B cell (primary cell): Measurements from ENCODE around the gene ELL. TPM values are rescaled to one million over a fixed set of nuclear protein-coding genes. Genes with fewer than 3 reads are reported as not detected.

ENCODE experiments used
- ATAC-seq: fragments of 200-7000 bp; cut with Tn5 transposase; one replicate; pipeline ENCODE4 v1.10.0; 2021; ENCODE audit warnings: low read depth, mild to moderate bottlenecking, moderate number of reproducible peaks, moderate library complexity
- CTCF ChIA-PET: fragments of 350-600 bp; sonication (Branson Sonifier 250); formaldehyde crosslinking; loops from one replicate; lab custom pipeline; 2021; ENCODE audit warnings: antibody characterized with exemption, inconsistent platforms; lab: Charles Lee
- POLR2A ChIA-PET: fragments of 350-600 bp; sonication (Branson Sonifier 250); formaldehyde crosslinking; loops from one replicate; lab custom pipeline; 2021; ENCODE audit warnings: antibody characterized with exemption; lab: Charles Lee
- DNase-seq: peaks from one replicate; pipeline ENCODE4 v3.0.0; 2013
- H2AFZ ChIP-seq: 2 replicates; pipeline ENCODE4 v1.6.1; 2012; ENCODE audit warnings: mild to moderate bottlenecking, low read depth, low read length; ENCODE audit not compliant: insufficient read depth, poor library complexity, severe bottlenecking
- H3K27ac ChIP-seq, 2 donors: 1 replicate in 1 of 2; 2 replicates in 1 of 2; pipeline ENCODE4 v1.5.1; 2012 to 2013; ENCODE audit warnings: low read length in 2 of 2, mild to moderate bottlenecking in 2 of 2, moderate library complexity in 1 of 2
- H3K27me3 ChIP-seq, 4 experiments: fragments of 200-600 bp in 1 of 4; sonication (generic) in 1 of 4; replicated peaks in 1 of 4; 1 replicate in 2 of 4; 2 replicates in 2 of 4; pipeline versions ENCODE4 v1.6.1 to v1.7.0; 2013 to 2016; ENCODE audit warnings: low read length in 3 of 4, mild to moderate bottlenecking in 2 of 4, mixed read lengths in 1 of 4, moderate library complexity in 1 of 4; ENCODE audit not compliant: insufficient read depth in 4 of 4, control insufficient read depth in 3 of 4; ENCODE audit errors: control extremely low read depth in 1 of 4
- H3K36me3 ChIP-seq, 2 experiments: replicated peaks in 1 of 2; 1 replicate in 1 of 2; 2 replicates in 1 of 2; pipeline versions ENCODE4 v1.6.1 to v1.7.1; 2013; ENCODE audit warnings: low read length in 1 of 2; ENCODE audit not compliant: insufficient read depth in 2 of 2, control insufficient read depth in 1 of 2; ENCODE audit errors: control extremely low read depth in 1 of 2, extremely low read depth in 1 of 2
- H3K4me1 ChIP-seq, 2 donors: fragments of 200-600 bp in 1 of 2; sonication (generic) in 1 of 2; 1 replicate in 1 of 2; 2 replicates in 1 of 2; pipeline versions ENCODE4 v1.5.1 to v1.6.1; 2013 to 2017; ENCODE audit warnings: low read length in 2 of 2; ENCODE audit not compliant: control insufficient read depth in 2 of 2, insufficient read depth in 2 of 2
- H3K4me2 ChIP-seq: replicated peaks from 2 replicates; pipeline ENCODE3; 2012; ENCODE audit warnings: mild to moderate bottlenecking, low read depth, low read length; ENCODE audit not compliant: poor library complexity, severe bottlenecking
- H3K4me3 ChIP-seq, 5 experiments: fragments of 200-600 bp in 1 of 5; sonication (generic) in 1 of 5; 1 replicate in 3 of 5; 2 replicates in 2 of 5; pipeline versions ENCODE4 v1.5.1 to v1.7.0; 2011 to 2016; ENCODE audit warnings: low read length in 4 of 5, mild to moderate bottlenecking in 4 of 5, low read depth in 2 of 5, control low read depth in 1 of 5, moderate library complexity in 1 of 5; ENCODE audit not compliant: insufficient read depth in 1 of 5; ENCODE audit errors: control extremely low read depth in 1 of 5, extremely low read depth in 1 of 5
- H3K79me2 ChIP-seq: fragments of 200-600 bp; sonication (generic); one replicate; pipeline ENCODE4 v1.6.0; 2016; ENCODE audit warnings: low read length; ENCODE audit not compliant: control insufficient read depth, insufficient read depth
- H3K9ac ChIP-seq: fragments of 200-600 bp; sonication (generic); 2 replicates; pipeline ENCODE4 v1.6.1; 2017; ENCODE audit warnings: mild to moderate bottlenecking, low read length, moderate library complexity
- H3K9me3 ChIP-seq, 3 donors: one replicate each; pipeline versions ENCODE4 v1.6.1 to v1.7.1; 2013; ENCODE audit warnings: low read length in 2 of 3; ENCODE audit not compliant: control insufficient read depth in 2 of 3, insufficient read depth in 1 of 3; ENCODE audit errors: control extremely low read depth in 1 of 3
- H4K20me1 ChIP-seq: 2 replicates; pipeline ENCODE4 v1.6.0; 2012; ENCODE audit warnings: mild to moderate bottlenecking, low read length; ENCODE audit not compliant: insufficient read depth, control insufficient read depth, poor library complexity, severe bottlenecking
- H3K27ac Mint-ChIP-seq: one replicate; pipeline ENCODE4 v1.8.0; 2021; ENCODE audit warnings: mixed read lengths
- H3K27me3 Mint-ChIP-seq: one replicate; pipeline ENCODE4 v1.8.0; 2021; ENCODE audit warnings: mixed read lengths
- H3K4me1 Mint-ChIP-seq: one replicate; pipeline ENCODE4 v1.8.0; 2021; ENCODE audit warnings: mixed read lengths
- H3K4me3 Mint-ChIP-seq: one replicate; pipeline ENCODE4 v1.8.0; 2021; ENCODE audit warnings: mixed read lengths
- H3K9me3 Mint-ChIP-seq: one replicate; pipeline ENCODE4 v1.8.0; 2022; ENCODE audit warnings: mixed read lengths; ENCODE audit not compliant: insufficient read depth
- EZH2 ChIP-seq: IDR thresholded peaks from 2 replicates; pipeline ENCODE4 v1.6.1; 2012; ENCODE audit warnings: borderline replicate concordance, low read depth, mild to moderate bottlenecking, moderate library complexity, low read length; ENCODE audit not compliant: insufficient read depth, poor library complexity, severe bottlenecking
- WGBS: methylation state at CpG from one replicate; pipeline ENCODE4 v1.1.5; 2013; ENCODE audit warnings: missing lambda C conversion rate; ENCODE audit not compliant: insufficient coverage; 5-methylcytosine and 5-hydroxymethylcytosine counted together
- intact Hi-C: fragments of 100-400 bp; cut with micrococcal nuclease; formaldehyde crosslinking; loops from one replicate; pipeline ENCODE4 v1.10.0; 2022
- polyA plus RNA-seq: library from polyadenylated mRNA; depleted of rRNA; stranded (reverse); fragments of >200 nt; gene quantifications from 2 replicates; pipeline ENCODE4 v1.2.3, GENCODE V29; 2012
- total RNA-seq, 2 donors: library from RNA; stranded (reverse); fragments of 120-200 nt in 1 of 2; gene quantifications; 1 replicate in 1 of 2; 2 replicates in 1 of 2; pipeline versions ENCODE4 v1.2.3 to v1.2.4, GENCODE V29; 2013 to 2022
- TF ChIP-seq, protein P1 (sequence below): fragments of 200-600 bp; IDR thresholded peaks from one replicate; pipeline ENCODE4 v1.8.0; 2022; ENCODE audit warnings: antibody characterized with exemption, mild to moderate bottlenecking

ELL gene
- total and polyA plus RNA-seq, 2 donors (not counting 1 experiment from before 2014, with no cell fraction given), result 21.2 to 31.4 TPM

DNA sequence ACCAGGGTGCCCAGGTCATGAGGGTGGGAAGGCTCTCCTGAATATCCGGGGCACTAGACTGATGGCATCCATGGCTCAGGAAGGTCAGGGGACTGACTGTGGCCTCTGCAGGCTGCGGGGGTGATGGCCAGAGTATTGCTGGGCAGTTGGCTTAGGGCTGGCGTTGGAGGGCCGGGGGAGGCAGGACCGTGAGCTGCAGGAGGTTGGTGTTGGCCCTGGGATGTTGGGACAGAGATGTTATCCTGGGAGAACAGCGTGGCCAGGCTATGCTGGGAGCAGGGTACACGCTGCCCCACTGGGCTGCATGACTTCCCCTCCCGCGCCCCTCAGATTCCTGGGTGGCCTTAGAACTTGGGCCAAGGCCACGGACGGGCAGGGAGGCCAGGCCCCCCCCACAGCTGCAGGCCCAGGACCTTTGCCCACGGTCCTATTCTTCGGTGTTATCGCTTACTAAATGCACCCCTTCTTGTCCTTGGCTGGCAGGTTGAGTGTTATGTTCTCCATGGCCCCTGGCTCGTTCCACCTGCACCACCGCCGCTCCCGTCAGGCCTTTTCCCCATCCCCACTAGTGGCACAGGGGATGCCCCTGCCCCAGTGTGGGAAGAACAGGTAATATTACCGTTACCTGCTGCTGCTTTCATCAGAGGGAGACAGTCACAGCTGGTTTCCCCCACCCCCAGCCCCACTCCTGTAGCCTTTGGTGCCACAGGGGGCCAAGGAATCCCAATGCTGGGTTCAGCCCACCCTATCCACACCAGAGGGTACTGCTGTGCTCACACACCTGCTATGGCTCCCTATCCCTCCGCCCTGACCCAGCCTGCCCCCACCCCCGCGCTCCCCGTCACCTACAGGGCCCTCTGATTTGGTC, 80.7 kb downstream of the ELL start:
- ATAC-seq (no peak), DNase-seq (no peak)
- no peaks in the 10 kb centered on the region for H3K9me3 Mint-ChIP-seq
- peaks cover 10 to 28% of the 10 kb centered on the region in 2 donors for H3K4me1 ChIP-seq
- 96% methylated on average over 22 of the region's 23 CpGs for WGBS
- H3K36me3 ChIP-seq, result peaks cover 0 to 27% of the 10 kb centered on the region in 2 experiments
- CTCF ChIA-PET, result interaction anchor here (0.6 to 3.3 kb wide), 4 partner anchors 10 to 580 kb away, joined by 3 to 11 read pairs (median 6); no protein-coding TSS in a partner anchor
- no peaks in the 10 kb centered on the region for H3K79me2 ChIP-seq
- H3K27ac ChIP-seq, result no peak overlapping the region
- no peak overlapping the region for H3K9ac ChIP-seq
- H4K20me1 ChIP-seq, result peaks cover 21% of the 10 kb centered on the region
- POLR2A ChIA-PET, result no interaction called here
- no peak for TF ChIP-seq EZH2
- TF ChIP-seq, protein P1, sequence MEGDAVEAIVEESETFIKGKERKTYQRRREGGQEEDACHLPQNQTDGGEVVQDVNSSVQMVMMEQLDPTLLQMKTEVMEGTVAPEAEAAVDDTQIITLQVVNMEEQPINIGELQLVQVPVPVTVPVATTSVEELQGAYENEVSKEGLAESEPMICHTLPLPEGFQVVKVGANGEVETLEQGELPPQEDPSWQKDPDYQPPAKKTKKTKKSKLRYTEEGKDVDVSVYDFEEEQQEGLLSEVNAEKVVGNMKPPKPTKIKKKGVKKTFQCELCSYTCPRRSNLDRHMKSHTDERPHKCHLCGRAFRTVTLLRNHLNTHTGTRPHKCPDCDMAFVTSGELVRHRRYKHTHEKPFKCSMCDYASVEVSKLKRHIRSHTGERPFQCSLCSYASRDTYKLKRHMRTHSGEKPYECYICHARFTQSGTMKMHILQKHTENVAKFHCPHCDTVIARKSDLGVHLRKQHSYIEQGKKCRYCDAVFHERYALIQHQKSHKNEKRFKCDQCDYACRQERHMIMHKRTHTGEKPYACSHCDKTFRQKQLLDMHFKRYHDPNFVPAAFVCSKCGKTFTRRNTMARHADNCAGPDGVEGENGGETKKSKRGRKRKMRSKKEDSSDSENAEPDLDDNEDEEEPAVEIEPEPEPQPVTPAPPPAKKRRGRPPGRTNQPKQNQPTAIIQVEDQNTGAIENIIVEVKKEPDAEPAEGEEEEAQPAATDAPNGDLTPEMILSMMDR, result no peak
- H3K27me3 Mint-ChIP-seq, result no peaks in the 10 kb centered on the region
- intact Hi-C loops, result no loop called here
- no peak overlapping the region for H3K4me3 Mint-ChIP-seq
- no peak overlapping the region for H3K4me3 ChIP-seq
- peaks cover 23% of the 10 kb centered on the region for H3K4me1 Mint-ChIP-seq
- H3K27me3 ChIP-seq, result no peaks in the 10 kb centered on the region
- H3K9me3 ChIP-seq, result no peaks in the 10 kb centered on the region
- no peak overlapping the region for H3K27ac Mint-ChIP-seq
- no peak overlapping the region for H2AFZ ChIP-seq
- no peak overlapping the region for H3K4me2 ChIP-seq

DNA sequence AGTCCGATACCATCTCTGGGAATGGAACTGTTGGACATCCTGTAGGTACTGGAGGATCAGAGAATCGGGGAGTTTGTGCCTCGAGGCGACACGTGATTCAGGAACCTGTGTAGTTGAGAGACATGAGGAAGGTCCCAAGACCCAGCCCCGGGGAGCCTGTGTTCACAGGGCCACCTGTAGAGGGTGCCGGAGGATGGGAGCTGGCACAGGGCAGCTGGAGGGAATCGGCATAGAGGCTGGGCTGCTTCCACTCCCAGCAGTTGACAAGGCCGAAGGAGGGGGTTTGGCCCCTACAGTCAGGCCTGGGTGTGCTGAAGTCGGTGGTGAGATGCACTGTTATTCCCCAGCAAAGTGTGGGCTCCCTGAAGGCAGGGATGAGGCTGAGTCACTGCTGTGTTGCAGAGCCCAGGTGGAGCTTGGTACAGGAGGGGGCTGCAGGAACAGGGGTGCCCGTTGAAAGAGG, 81.4 kb downstream of the ELL start:
- Histone ChIP-seq H3K79me2 (no peaks in the 10 kb centered on the region), H3K9ac (no peak overlapping the region), H2AFZ (no peak overlapping the region), H3K9me3 (no peaks in the 10 kb centered on the region), H3K4me2 (no peak overlapping the region), H3K36me3 (peaks cover 0 to 20% of the 10 kb centered on the region in 2 experiments), H4K20me1 (peaks cover 21% of the 10 kb centered on the region), H3K27ac (no peak overlapping the region), H3K4me3 (no peak overlapping the region), H3K27me3 (no peaks in the 10 kb centered on the region), H3K4me1 (peaks cover 14 to 33% of the 10 kb centered on the region in 2 donors)
- ChIA-PET POLR2A (no interaction called here), CTCF (interaction anchor here (0.6 to 3.3 kb wide), 5 partner anchors 10 to 407 kb away, joined by 3 to 11 read pairs (median 4); partner anchors contain the start of gene SSBP4)
- intact Hi-C loops, result no loop called here
- H3K27me3 Mint-ChIP-seq, result no peaks in the 10 kb centered on the region
- peak overlapping the region; percentile 24 for H3K27ac Mint-ChIP-seq
- TF ChIP-seq, protein P1, result peak; percentile 18
- no peak for TF ChIP-seq EZH2
- H3K9me3 Mint-ChIP-seq, result no peaks in the 10 kb centered on the region
- WGBS, result 50% methylated on average over 11 of the region's 11 CpGs
- ATAC-seq, result no peak
- no peak overlapping the region for H3K4me3 Mint-ChIP-seq
- peak; percentile 61 for DNase-seq
- H3K4me1 Mint-ChIP-seq, result peaks cover 26% of the 10 kb centered on the region
